H1 (cell line): ENCODE results near the gene NAV2.

Experiments used
- CTCF ChIP-seq, 3 experiments: IDR thresholded peaks; 1 replicate in 2 of 3; 2 replicates in 1 of 3; pipeline versions ENCODE4 v1.5.1 to v1.6.1; 2011; ENCODE audit warnings: low read length in 3 of 3, mild to moderate bottlenecking in 3 of 3, inconsistent platforms in 2 of 3, low read depth in 1 of 3, moderate library complexity in 1 of 3; ENCODE audit not compliant: insufficient read depth in 1 of 3; ENCODE audit errors: control extremely low read depth in 1 of 3
- GABPA ChIP-seq: IDR thresholded peaks from 2 replicates; pipeline ENCODE4 v1.6.1; 2011; ENCODE audit warnings: mild to moderate bottlenecking, low read length, moderate library complexity, borderline replicate concordance; ENCODE audit not compliant: insufficient read depth
- POLR2A ChIP-seq, 2 experiments: IDR thresholded peaks; 1 replicate in 1 of 2; 2 replicates in 1 of 2; pipeline ENCODE4 v1.6.1; 2011; ENCODE audit warnings: low read depth in 2 of 2, low read length in 2 of 2, mild to moderate bottlenecking in 2 of 2; ENCODE audit errors: control extremely low read depth in 1 of 2
- SIRT6 ChIP-seq: IDR thresholded peaks from one replicate; pipeline ENCODE4 v1.7.1; 2012; ENCODE audit warnings: low read length, inconsistent platforms

GRCh38 chr11:20059587-20060021 lies 347.0 kb downstream of the NAV2 start:
- TF ChIP-seq SIRT6 (no peak), GABPA (no peak), CTCF (IDR thresholded peaks at IDR 0.05; ENCODE audit: control extremely low read depth in 1 of 3, insufficient read depth in 1 of 3, low read depth in 1 of 3, low read length in 3 of 3) (no peak), POLR2A (IDR thresholded peaks at IDR 0.05; ENCODE audit: control extremely low read depth in 1 of 2, low read depth in 2 of 2, low read length in 2 of 2) (no peak)
